NCI-H69 (cell line): ENCODE results near the gene MR1.
A peak's percentile ranks its signal among the peaks of the same experiment; 100 is the strongest.

Experiments
- DNase-seq: peaks from one replicate; lab custom pipeline; 2025; lab: John Stamatoyannopoulos, UW

Gene MR1

GRCh38 chr1:181091309-181092040 lies 57.7 kb downstream of the MR1 start:
- DNase-seq, result no peak

- no peak for DNase-seq
Observed at GRCh38 chr1:181092056-181092455, 58.3 kb downstream of the MR1 start.

- DNase-seq, result no peak
Observed at GRCh38 chr1:181092883-181093458, 59.2 kb downstream of the MR1 start.

GRCh38 chr1:181094416-181095212 lies 60.8 kb downstream of the MR1 start:
- peak; percentile 74 for DNase-seq

DNA sequence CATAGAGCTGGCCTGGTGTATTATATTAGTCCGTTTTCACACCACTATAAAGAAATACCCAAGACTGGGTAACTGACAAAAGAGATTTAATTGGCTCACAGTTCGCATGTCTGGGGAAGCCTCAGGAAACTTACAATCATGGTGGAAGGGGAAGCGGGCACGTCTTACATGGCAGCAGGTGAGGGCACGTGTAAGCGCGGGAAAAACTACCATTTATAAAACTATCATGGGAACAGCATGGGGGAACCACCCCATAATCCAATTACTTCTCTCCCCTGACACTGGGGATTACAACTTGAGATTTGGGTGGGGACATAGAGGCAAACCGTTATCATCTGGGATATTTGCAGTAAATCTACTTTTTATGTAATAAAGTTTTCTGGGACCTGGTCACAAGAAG lies 61.5 kb downstream of the MR1 start:
- no peak for DNase-seq

GRCh38 chr1:181095763-181096184 lies 62.0 kb downstream of the MR1 start:
- peak; percentile 80 for DNase-seq

DNA sequence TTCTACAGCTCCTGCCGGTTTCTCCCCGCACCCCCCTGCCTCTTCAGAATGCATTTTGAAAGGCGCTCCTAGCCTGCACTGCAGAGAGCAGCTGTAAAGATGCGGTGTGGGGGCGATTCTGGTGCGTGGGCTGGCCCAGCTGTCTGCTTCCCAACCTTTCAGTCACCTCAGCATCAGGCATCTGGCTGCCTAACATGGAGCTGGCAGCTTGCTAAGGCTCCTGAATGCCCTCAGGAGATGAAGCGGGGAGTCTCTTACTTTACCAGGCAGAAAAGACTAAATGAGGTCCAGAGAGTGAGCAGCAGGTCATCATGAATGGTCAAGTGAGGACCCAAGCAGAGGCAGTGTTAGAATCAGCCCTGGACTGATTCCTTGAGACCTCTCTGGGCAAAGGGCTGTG lies 63.5 kb downstream of the MR1 start:
- peak; percentile 90 for DNase-seq

DNA sequence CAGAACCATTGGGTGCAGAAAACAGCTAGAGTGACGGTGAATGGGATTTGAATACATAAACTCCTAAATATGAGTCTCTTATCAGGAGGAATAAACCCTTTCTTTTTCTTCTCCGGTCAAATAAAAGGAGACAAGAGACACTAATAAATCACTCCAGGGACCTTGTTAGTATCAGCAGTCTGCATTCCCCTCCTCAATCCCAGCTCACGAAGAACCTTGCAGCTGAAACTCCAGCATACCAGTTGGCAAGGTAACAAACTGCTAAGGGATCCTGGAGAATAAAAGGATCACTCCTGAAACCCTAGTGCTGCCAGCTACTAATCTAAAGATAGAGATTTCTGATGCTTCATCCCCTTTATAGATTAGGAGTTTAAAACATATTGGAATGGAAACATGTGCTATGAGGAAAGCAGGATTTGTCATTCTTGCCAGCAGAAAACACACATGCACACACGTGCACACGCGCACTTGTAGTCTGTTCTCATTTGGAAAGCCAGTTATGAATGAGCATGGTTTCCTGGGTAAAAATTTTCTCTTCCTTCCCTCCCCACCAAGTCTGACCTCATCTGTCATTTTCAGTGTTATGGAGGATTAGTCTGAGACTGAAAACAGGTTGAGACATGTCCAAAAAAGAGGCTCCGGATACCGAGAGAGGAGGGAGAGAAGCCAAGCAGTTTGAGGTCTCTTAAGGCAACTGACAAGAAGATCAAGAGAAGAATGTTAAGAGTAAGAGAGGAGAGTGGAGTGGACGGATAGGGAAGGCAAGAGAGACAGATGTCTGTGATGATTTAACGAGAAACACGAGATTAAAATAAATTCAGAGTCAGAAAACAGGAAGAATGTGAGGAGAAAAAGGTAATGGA lies 65.6 kb downstream of the MR1 start:
- peak; percentile 92 for DNase-seq

- DNase-seq, result no peak
Observed at GRCh38 chr1:181100015-181100905, 66.5 kb downstream of the MR1 start.

- no peak for DNase-seq
Observed at GRCh38 chr1:181100934-181101333, 67.2 kb downstream of the MR1 start.

DNA sequence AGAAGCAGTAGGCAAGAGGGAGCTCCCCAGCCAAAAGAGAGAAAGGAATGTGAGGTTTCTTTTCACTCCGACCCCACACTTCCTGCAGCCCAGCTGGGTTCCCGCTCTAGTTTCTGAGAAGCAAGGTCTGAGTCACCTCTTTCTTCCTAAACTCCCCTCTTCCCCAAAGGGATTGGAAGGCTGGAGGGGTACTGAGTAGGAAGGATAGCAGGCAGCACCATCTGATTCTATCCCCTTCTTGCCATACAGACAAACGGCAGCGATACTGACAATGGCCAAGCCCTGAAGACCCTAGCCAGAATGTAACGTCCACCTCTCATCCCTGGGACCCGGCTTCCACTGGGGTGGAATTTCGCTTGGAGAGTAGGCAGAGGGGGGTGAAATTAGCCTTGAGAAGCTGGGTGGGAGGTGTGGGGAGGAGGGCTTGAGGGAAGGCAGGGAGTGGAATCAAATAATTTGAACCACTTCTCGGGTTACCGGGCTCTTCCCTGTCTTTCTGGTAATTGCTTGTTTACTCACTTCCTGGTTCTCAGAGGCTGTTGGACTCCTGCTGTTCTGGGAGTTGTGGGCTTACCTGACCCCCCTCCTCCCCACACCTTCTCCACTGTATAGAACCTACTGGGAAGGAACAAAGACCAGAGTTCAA lies 67.9 kb downstream of the MR1 start:
- DNase-seq, result peak; percentile 99

DNA sequence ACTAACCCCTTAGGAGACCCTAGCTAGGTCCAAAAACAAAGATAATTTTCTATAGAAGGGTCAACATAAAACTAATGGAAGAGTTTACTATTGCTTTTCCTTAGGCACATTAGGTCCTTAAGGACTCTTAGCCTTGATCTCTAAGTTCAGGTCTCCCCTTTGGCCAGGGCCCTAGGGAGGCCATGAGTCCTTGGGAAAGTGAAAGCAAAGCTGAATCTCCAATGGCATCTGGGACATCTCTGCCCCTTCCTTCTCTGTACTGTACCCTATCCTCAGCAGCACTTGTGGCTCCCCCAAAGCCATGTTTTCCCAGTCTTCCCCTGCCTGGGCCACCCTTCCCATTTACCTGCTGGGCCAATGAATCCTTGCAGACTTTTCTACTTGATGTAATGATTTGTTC lies 69.1 kb downstream of the MR1 start:
- DNase-seq, result no peak

DNA sequence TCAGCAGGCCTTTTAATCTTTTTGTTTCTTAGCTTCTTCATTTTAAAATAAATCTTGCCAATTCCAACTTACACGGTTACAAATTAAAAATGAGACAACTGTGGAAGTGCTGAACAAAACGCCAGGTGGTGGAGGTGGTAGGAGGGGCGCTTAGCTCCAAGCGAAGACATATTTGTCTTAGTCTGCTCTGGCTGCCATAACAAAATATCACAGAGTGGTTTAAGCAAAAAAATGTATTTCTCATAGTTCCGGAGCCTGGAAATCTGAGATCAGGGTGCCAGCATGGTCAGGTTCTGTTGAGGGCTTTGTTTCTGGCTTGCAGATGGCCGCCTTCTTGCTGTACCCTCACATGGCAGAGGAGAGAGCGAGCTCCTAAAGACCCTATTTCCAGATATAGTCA lies 69.6 kb downstream of the MR1 start:
- DNase-seq, result no peak

- DNase-seq, result no peak
Observed at GRCh38 chr1:181104042-181104789, 70.4 kb downstream of the MR1 start.

DNA sequence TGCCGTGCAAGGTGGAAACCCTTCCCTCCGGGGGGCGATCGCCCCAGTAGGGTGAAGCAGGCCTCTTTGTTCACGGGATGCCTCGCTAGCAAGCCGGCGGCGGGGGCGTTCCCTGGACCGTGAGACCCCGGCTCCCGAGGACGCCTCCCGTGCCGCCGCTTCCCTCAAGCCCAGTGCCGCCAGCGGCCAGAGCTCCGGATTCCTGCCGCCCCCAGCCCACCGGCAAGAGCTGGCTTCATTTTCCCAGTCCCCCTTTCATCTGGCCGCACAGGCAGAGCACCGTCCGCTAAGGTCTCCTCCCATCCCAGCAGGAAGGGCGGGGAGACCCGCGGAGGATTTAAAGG lies 71.0 kb downstream of the MR1 start:
- DNase-seq, result peak; percentile 87

DNA sequence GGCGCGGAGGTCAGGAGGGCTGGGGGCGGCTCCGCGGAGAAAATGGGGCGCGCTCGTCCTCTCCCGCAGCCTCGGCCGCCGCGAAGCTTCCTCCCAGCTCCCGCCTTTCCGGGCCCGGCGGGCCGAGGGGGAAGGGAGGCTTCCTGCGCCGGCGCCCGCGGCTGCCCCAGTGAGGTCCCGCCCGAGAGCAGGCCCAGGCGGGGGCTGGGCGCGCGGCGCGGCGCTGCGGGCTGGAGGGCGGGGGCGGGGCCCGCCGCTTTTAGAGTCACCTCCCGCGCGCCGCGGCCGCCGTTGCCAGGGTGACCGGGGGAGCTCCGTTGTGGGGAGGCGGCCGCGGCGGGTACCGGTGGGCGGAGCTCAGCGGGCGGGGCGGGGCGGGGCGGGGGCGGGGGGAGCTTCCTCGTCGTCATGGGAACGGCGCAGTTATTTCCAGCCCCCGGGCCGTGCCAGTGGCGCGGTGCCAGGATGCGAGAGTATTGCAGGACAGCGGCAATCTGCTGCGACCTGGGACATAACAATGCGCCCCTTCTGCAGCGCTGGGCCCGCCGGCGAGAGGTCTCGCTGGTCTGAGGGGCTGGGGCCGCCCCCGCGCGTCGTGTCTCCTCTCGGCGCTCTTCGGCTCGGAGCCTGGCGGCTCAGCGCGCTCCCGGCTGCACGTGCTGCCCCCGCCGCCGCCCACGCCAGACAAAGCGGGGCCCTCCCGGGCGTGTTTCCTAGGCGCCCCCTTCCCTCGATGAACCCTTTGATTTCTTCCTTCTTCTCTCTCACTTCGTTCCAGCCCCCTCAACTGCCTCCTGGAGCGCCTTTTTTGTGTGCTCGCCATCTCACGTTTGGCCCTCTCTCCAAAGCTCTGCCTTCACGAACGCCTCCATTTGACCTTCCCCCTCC lies 71.6 kb downstream of the MR1 start:
- DNase-seq, result peak; percentile 99

DNA sequence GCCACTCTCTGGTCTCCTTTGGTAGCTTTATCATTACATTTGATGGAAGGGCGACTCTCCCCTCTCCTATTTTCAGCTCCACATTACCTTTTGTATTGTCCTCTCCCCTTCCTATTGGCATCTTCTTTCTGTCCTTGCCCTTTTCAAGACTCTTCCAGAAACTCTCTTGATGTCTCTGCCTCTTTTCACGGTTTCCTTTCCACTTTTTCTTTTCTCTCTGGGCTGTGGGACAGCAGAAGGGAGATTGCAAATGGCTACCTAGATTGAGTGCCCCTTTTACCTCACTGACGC lies 72.2 kb downstream of the MR1 start:
- no peak for DNase-seq

DNA sequence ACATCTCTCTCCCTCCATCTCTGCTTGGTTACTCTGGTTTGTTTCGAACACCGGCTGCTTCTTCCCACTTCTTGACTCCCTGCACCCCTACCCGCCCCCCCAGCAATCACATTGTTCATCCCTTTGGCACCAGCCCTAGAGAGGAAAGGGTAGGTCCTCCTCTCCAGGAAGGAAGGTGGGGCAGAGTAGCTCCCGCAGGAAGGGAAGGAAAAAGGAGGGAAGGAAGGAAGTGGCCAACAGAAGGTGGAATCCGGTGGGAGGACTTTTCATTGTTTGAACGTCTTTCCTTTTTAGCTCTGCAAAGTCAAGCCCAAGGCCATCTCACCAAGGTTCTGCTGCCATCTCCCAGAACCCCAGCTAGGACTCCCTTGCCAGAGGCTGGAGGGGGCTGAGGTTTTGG lies 72.7 kb downstream of the MR1 start:
- no peak for DNase-seq

DNA sequence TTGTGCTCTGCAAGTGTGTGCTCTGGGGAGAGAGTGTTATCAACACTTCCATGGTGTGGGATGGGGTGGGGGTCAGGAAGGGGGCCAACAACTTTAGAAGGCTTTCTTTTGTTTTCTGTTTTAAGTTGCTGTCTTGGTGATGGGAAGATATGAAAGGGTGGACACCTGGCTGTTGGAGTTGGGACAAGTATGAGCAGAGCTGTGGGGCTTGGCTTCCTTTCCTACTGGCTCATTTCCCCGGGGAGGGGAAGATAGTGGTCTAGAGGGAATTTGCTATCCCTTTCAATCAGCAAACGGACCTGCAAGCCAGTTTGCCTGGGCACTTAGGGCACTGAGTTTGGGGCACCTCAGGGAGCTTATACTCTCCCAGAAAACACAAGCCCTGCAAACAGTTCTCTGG lies 73.9 kb downstream of the MR1 start:
- no peak for DNase-seq
